Measurements from ENCODE around the gene TASOR. TPM values are rescaled to one million over a fixed set of nuclear protein-coding genes. Genes with fewer than 3 reads are reported as not detected.

TASOR gene
- 41.6 and 70.0 TPM in 2 replicates for total RNA-seq

GRCh38 chr3:56683122-56683817, at the start of gene TASOR:
Gene TASOR, minus strand, starts transcription at chr3:56683265. Its CDS starts 259 bp downstream, at chr3:56683006.

Other genes with a start within 250 kb of the TASOR start
- under 0.01 TPM in 1 of 2 replicates, not detected in the other for gene ERC2, start 214.8 kb downstream of the TASOR start, total RNA-seq
- 20.8 and 23.6 TPM in 2 replicates for gene CCDC66, start 126.1 kb downstream of the TASOR start, total RNA-seq
- 10.0 and 27.4 TPM in 2 replicates for gene ARHGEF3, start 118.7 kb upstream of the TASOR start, total RNA-seq

Data from placental pericyte (primary cell).